Measurements from ENCODE around the gene RIPK3.
"Not testable (repeated sequence)": the region's sequence is repeated elsewhere in the genome, so short reads cannot be mapped to it uniquely, and the experiment has no call there.

The RIPK3 gene

GRCh38 chr14:24339284-24340151 lies at the start of gene RIPK3:
RIPK3 (minus strand) TSS chr14:24339991; CDS start chr14:24339826, 165 bp downstream.
- no peaks in the 10 kb centered on the region for H3K36me3 ChIP-seq (replicated peaks; ENCODE audit: insufficient read depth, low read length)
- TF ChIP-seq CTCF (IDR thresholded peaks at IDR 0.05; ENCODE audit: low read length): no peak
- no peak for TF ChIP-seq EZH2 (optimal IDR thresholded peaks at IDR 0.05; ENCODE audit: low read depth, low read length)
- no peak for TF ChIP-seq EZH2phosphoT487 (IDR thresholded peaks at IDR 0.05; ENCODE audit: low read length)
- no peaks in the 10 kb centered on the region for H4K20me1 ChIP-seq (ENCODE audit: insufficient read depth, low read length)
- peak within 1 kb of the TSS; percentile 79 for H3K4me2 ChIP-seq (ENCODE audit: low read depth, low read length)
- no peaks in the 10 kb centered on the region for H3K9me3 ChIP-seq (replicated peaks; ENCODE audit: insufficient read depth, low read length)
- peak within 1 kb of the TSS; percentile 93 for H2AFZ ChIP-seq (ENCODE audit: low read length)
- no peaks in the 10 kb centered on the region for H3K79me2 ChIP-seq (ENCODE audit: low read length)
- peak; percentile 52 for DNase-seq
- H3K9ac ChIP-seq (ENCODE audit: low read length): peak within 1 kb of the TSS; percentile 37; the same call in 1 of the 2 replicates
- H3K9me2 ChIP-seq (replicated peaks; ENCODE audit: insufficient read depth, low read length): no peaks in the 10 kb centered on the region
- H3K27ac ChIP-seq (ENCODE audit: low read length): no peak within 1 kb of the TSS
- H3K27me3 ChIP-seq (replicated peaks; ENCODE audit: insufficient read depth, low read length): no peaks in the 10 kb centered on the region
- H3K4me3 ChIP-seq (ENCODE audit: low read length): peak within 1 kb of the TSS; percentile 68
- no peaks in the 10 kb centered on the region for H3K4me1 ChIP-seq (ENCODE audit: low read length)
- H3F3A ChIP-seq (ENCODE audit: insufficient read depth, low read length): no peaks in the 10 kb centered on the region

- no peak for TF ChIP-seq EZH2phosphoT487 (IDR thresholded peaks at IDR 0.05; ENCODE audit: low read length)
- no peak for TF ChIP-seq CTCF (IDR thresholded peaks at IDR 0.05; ENCODE audit: low read length)
- TF ChIP-seq EZH2 (optimal IDR thresholded peaks at IDR 0.05; ENCODE audit: low read depth, low read length): no peak
- no peaks in the 10 kb centered on the region for H3K4me1 ChIP-seq (ENCODE audit: low read length)
- H4K20me1 ChIP-seq (ENCODE audit: insufficient read depth, low read length): no peaks in the 10 kb centered on the region
- H3K27ac ChIP-seq (ENCODE audit: low read length): no peak overlapping the region
- no peaks in the 10 kb centered on the region for H3K9me3 ChIP-seq (replicated peaks; ENCODE audit: insufficient read depth, low read length)
- no peak overlapping the region for H3K4me2 ChIP-seq (ENCODE audit: low read depth, low read length)
- H3F3A ChIP-seq (ENCODE audit: insufficient read depth, low read length): no peaks in the 10 kb centered on the region
- H3K4me3 ChIP-seq (ENCODE audit: low read length): no peak overlapping the region
- H3K9ac ChIP-seq (ENCODE audit: low read length): no peak overlapping the region
- H3K9me2 ChIP-seq (replicated peaks; ENCODE audit: insufficient read depth, low read length): no peaks in the 10 kb centered on the region
- H3K79me2 ChIP-seq (ENCODE audit: low read length): no peaks in the 10 kb centered on the region
- no peak for DNase-seq
- no peak overlapping the region for H2AFZ ChIP-seq (ENCODE audit: low read length)
- H3K36me3 ChIP-seq (replicated peaks; ENCODE audit: insufficient read depth, low read length): no peaks in the 10 kb centered on the region
- H3K27me3 ChIP-seq (replicated peaks; ENCODE audit: insufficient read depth, low read length): no peaks in the 10 kb centered on the region
Measured at GRCh38 chr14:24389226-24389848, 49.5 kb upstream of the RIPK3 start.

GRCh38 chr14:24388474-24389179 lies 48.8 kb upstream of the RIPK3 start:
- Histone ChIP-seq H3K79me2 (ENCODE audit: low read length) (no peaks in the 10 kb centered on the region), H3K27me3 (replicated peaks; ENCODE audit: insufficient read depth, low read length) (no peaks in the 10 kb centered on the region), H3K27ac (ENCODE audit: low read length) (no peak overlapping the region), H3K9me3 (replicated peaks; ENCODE audit: insufficient read depth, low read length) (no peaks in the 10 kb centered on the region), H3K4me1 (ENCODE audit: low read length) (no peaks in the 10 kb centered on the region), H3K36me3 (replicated peaks; ENCODE audit: insufficient read depth, low read length) (no peaks in the 10 kb centered on the region), H3K9me2 (replicated peaks; ENCODE audit: insufficient read depth, low read length) (no peaks in the 10 kb centered on the region), H3K9ac (ENCODE audit: low read length) (no peak overlapping the region), H4K20me1 (ENCODE audit: insufficient read depth, low read length) (no peaks in the 10 kb centered on the region), H3F3A (ENCODE audit: insufficient read depth, low read length) (no peaks in the 10 kb centered on the region), H2AFZ (ENCODE audit: low read length) (no peak overlapping the region), H3K4me2 (ENCODE audit: low read depth, low read length) (no peak overlapping the region), H3K4me3 (ENCODE audit: low read length) (no peak overlapping the region)
- TF ChIP-seq EZH2 (optimal IDR thresholded peaks at IDR 0.05; ENCODE audit: low read depth, low read length): no peak
- TF ChIP-seq CTCF (IDR thresholded peaks at IDR 0.05; ENCODE audit: low read length): no peak
- TF ChIP-seq EZH2phosphoT487 (IDR thresholded peaks at IDR 0.05; ENCODE audit: low read length): no peak
- no peak for DNase-seq

GRCh38 chr14:24387579-24387978 lies 47.8 kb upstream of the RIPK3 start:
- DNase-seq; H4K20me1 ChIP-seq (ENCODE audit: insufficient read depth, low read length); H2AFZ ChIP-seq (ENCODE audit: low read length); H3K9me2 ChIP-seq (replicated peaks; ENCODE audit: insufficient read depth, low read length); H3K27me3 ChIP-seq (replicated peaks; ENCODE audit: insufficient read depth, low read length); H3K4me2 ChIP-seq (ENCODE audit: low read depth, low read length); H3K79me2 ChIP-seq (ENCODE audit: low read length); H3K9ac ChIP-seq (ENCODE audit: low read length); H3K4me3 ChIP-seq (ENCODE audit: low read length); H3K4me1 ChIP-seq (ENCODE audit: low read length); H3K36me3 ChIP-seq (replicated peaks; ENCODE audit: insufficient read depth, low read length); H3K9me3 ChIP-seq (replicated peaks; ENCODE audit: insufficient read depth, low read length); H3K27ac ChIP-seq (ENCODE audit: low read length); H3F3A ChIP-seq (ENCODE audit: insufficient read depth, low read length): not testable (repeated sequence)
